Stimulated activated CD4-positive, alpha-beta T cell treated with anti-CD3 and anti-CD28 coated beads, Interleukin-2, amount 100 ng/mL, for 48 hours (primary cell): ENCODE measurements around the gene CLNK.

Experiments
- DNase-seq, 2 donors: peaks; one replicate each; pipeline ENCODE4 v3.0.0-alpha.2; 2020

The CLNK gene

GRCh38 chr4:10571909-10572308 is 112.7 kb downstream of the CLNK start:
- DNase-seq, result no peak

GRCh38 chr4:10569491-10569890 is 115.1 kb downstream of the CLNK start:
- DNase-seq, result no peak

- no peak for DNase-seq
Measured at GRCh38 chr4:10567766-10568165, 116.8 kb downstream of the CLNK start.

- no peak for DNase-seq
Measured at GRCh38 chr4:10565166-10565780, 119.3 kb downstream of the CLNK start.

GRCh38 chr4:10554694-10555093 is 129.9 kb downstream of the CLNK start:
- peak; percentile 45 to 51 for DNase-seq

- no peak for DNase-seq
Measured at GRCh38 chr4:10554121-10554520, 130.4 kb downstream of the CLNK start.

GRCh38 chr4:10552591-10553280 is 131.8 kb downstream of the CLNK start:
- DNase-seq, result no peak

- DNase-seq, result no peak
Measured at GRCh38 chr4:10535912-10536311, 148.7 kb downstream of the CLNK start.

GRCh38 chr4:10534820-10535219 is 149.7 kb downstream of the CLNK start:
- no peak for DNase-seq

GRCh38 chr4:10532155-10532554 is 152.4 kb downstream of the CLNK start:
- no peak for DNase-seq

GRCh38 chr4:10530137-10530786 is 154.3 kb downstream of the CLNK start:
- DNase-seq, result no peak

GRCh38 chr4:10529291-10530136 is 155.1 kb downstream of the CLNK start:
- DNase-seq, result no peak

- no peak for DNase-seq
Measured at GRCh38 chr4:10527438-10527837, 157.1 kb downstream of the CLNK start.

GRCh38 chr4:10526429-10527222 is 157.9 kb downstream of the CLNK start:
- no peak for DNase-seq

- DNase-seq, result no peak
Measured at GRCh38 chr4:10524196-10524833, 160.3 kb downstream of the CLNK start.

- no peak for DNase-seq
Measured at GRCh38 chr4:10521424-10521823, 163.1 kb downstream of the CLNK start.

- DNase-seq, result no peak
Measured at GRCh38 chr4:10509733-10510132, 174.8 kb downstream of the CLNK start.

GRCh38 chr4:10506077-10506476 is 178.5 kb downstream of the CLNK start:
- DNase-seq, result no peak

- DNase-seq, result no peak
Measured at GRCh38 chr4:10504570-10505179, 179.9 kb downstream of the CLNK start.

GRCh38 chr4:10502717-10503116 is 181.9 kb downstream of the CLNK start:
- no peak for DNase-seq

- no peak for DNase-seq
Measured at GRCh38 chr4:10500776-10501175, 183.8 kb downstream of the CLNK start.

- no peak for DNase-seq
Measured at GRCh38 chr4:10496200-10496599, 188.4 kb downstream of the CLNK start.
